H9 (cell line): ENCODE measurements around the gene CADPS2. TPM values are rescaled to one million over a fixed set of nuclear protein-coding genes. Genes with fewer than 3 reads are reported as not detected.

ENCODE experiments used
- DNase-seq: peaks from one replicate; pipeline ENCODE4 v3.0.0-alpha.2; 2017
- H2AFZ ChIP-seq: one replicate; pipeline ENCODE4 v1.6.1; 2013; ENCODE audit warnings: mild to moderate bottlenecking, low read length, control low read depth, moderate library complexity
- H2AK5ac ChIP-seq: 2 replicates; pipeline ENCODE4 v1.6.1; 2013; ENCODE audit warnings: low read length, control low read depth, mixed read lengths; ENCODE audit not compliant: insufficient read length
- H2BK120ac ChIP-seq: one replicate; pipeline ENCODE4 v1.6.1; 2013; ENCODE audit warnings: low read depth, mild to moderate bottlenecking, low read length, control low read depth, inconsistent platforms; ENCODE audit not compliant: poor library complexity, severe bottlenecking
- H2BK12ac ChIP-seq: 2 replicates; pipeline ENCODE4 v1.6.1; 2013; ENCODE audit warnings: low read length, control low read depth, mixed read lengths, low read depth; ENCODE audit not compliant: insufficient read length
- H2BK15ac ChIP-seq: 2 replicates; pipeline ENCODE4 v1.6.1; 2013; ENCODE audit warnings: low read depth, low read length, control low read depth
- H2BK20ac ChIP-seq: one replicate; pipeline ENCODE4 v1.6.1; 2013; ENCODE audit warnings: low read depth, mild to moderate bottlenecking, low read length, control low read depth, inconsistent platforms; ENCODE audit not compliant: poor library complexity, severe bottlenecking
- H2BK5ac ChIP-seq: 2 replicates; pipeline ENCODE4 v1.6.1; 2013; ENCODE audit warnings: low read length, control low read depth, mixed read lengths; ENCODE audit not compliant: insufficient read length
- H3K14ac ChIP-seq: 2 replicates; pipeline ENCODE4 v1.6.1; 2013; ENCODE audit warnings: low read length, control low read depth; ENCODE audit not compliant: insufficient read depth
- H3K18ac ChIP-seq: 2 replicates; pipeline ENCODE4 v1.6.1; 2013; ENCODE audit warnings: low read depth, mild to moderate bottlenecking, mixed read lengths, low read length, control low read depth; ENCODE audit not compliant: insufficient read length
- H3K23ac ChIP-seq: 2 replicates; pipeline ENCODE4 v1.6.1; 2013; ENCODE audit warnings: low read length, control low read depth, mixed read lengths, low read depth; ENCODE audit not compliant: insufficient read length
- H3K23me2 ChIP-seq: 2 replicates; pipeline ENCODE4 v1.6.1; 2013; ENCODE audit warnings: low read depth, mild to moderate bottlenecking, mixed read lengths, low read length, control low read depth; ENCODE audit not compliant: insufficient read length, poor library complexity, severe bottlenecking
- H3K27ac ChIP-seq: 2 replicates; pipeline ENCODE4 v1.5.1; 2013; ENCODE audit warnings: low read length, control low read depth, mixed read lengths, low read depth; ENCODE audit not compliant: insufficient read length
- H3K27me3 ChIP-seq: 2 replicates; pipeline ENCODE4 v1.6.1; 2013; ENCODE audit warnings: low read length, control low read depth, inconsistent platforms; ENCODE audit not compliant: insufficient read depth
- H3K4ac ChIP-seq: 2 replicates; pipeline ENCODE4 v1.6.1; 2013; ENCODE audit warnings: low read depth, mild to moderate bottlenecking, control low read depth, inconsistent platforms, low read length, moderate library complexity
- H3K4me1 ChIP-seq: 2 replicates; pipeline ENCODE4 v1.6.1; 2013; ENCODE audit warnings: low read length, control low read depth, inconsistent platforms; ENCODE audit not compliant: insufficient read depth
- H3K4me2 ChIP-seq: 2 replicates; pipeline ENCODE4 v1.6.1; 2013; ENCODE audit warnings: low read length, control low read depth, mixed read lengths; ENCODE audit not compliant: insufficient read length, insufficient read depth
- H3K56ac ChIP-seq: 2 replicates; pipeline ENCODE4 v1.6.1; 2013; ENCODE audit warnings: low read depth, mild to moderate bottlenecking, mixed read lengths, low read length, control low read depth; ENCODE audit not compliant: insufficient read length
- H3K79me1 ChIP-seq: 2 replicates; pipeline ENCODE4 v1.6.1; 2013; ENCODE audit warnings: low read depth, mild to moderate bottlenecking, moderate library complexity, low read length, control low read depth, inconsistent platforms; ENCODE audit not compliant: insufficient read depth, poor library complexity, severe bottlenecking
- H3K79me2 ChIP-seq: 2 replicates; pipeline ENCODE4 v1.6.1; 2013; ENCODE audit warnings: low read length, control low read depth, inconsistent platforms; ENCODE audit not compliant: insufficient read depth
- H3K9ac ChIP-seq: 2 replicates; pipeline ENCODE4 v1.6.1; 2013; ENCODE audit warnings: low read length, control low read depth, mixed read lengths; ENCODE audit not compliant: insufficient read length; ENCODE audit errors: extremely low read depth
- H3K9me3 ChIP-seq: one replicate; pipeline ENCODE4 v1.6.1; 2013; ENCODE audit warnings: low read depth, low read length, inconsistent platforms; ENCODE audit not compliant: control insufficient read depth
- H3T11ph ChIP-seq: one replicate; pipeline ENCODE4 v1.6.1; 2013; ENCODE audit warnings: mild to moderate bottlenecking, low read length, control low read depth, inconsistent platforms
- H4K20me1 ChIP-seq: one replicate; pipeline ENCODE4 v1.6.1; 2013; ENCODE audit not compliant: control insufficient read depth, insufficient read length, insufficient read depth
- H4K5ac ChIP-seq: 2 replicates; pipeline ENCODE4 v1.6.1; 2013; ENCODE audit warnings: low read depth, mild to moderate bottlenecking, mixed read lengths, low read length, control low read depth; ENCODE audit not compliant: insufficient read length
- H4K8ac ChIP-seq: replicated peaks from 2 replicates; pipeline ENCODE4 v1.6.1; 2013; ENCODE audit warnings: low read length, control low read depth, mixed read lengths, low read depth; ENCODE audit not compliant: insufficient read length
- H4K91ac ChIP-seq: 2 replicates; pipeline ENCODE4 v1.6.1; 2013; ENCODE audit warnings: low read depth, mild to moderate bottlenecking, moderate library complexity, mixed read lengths, low read length, control low read depth; ENCODE audit not compliant: insufficient read length
- H3K27ac Mint-ChIP-seq, 3 experiments: 2 replicates in 2 of 3; 3 replicates in 1 of 3; pipeline ENCODE4 v1.8.0; 2020 to 2021; ENCODE audit warnings: mixed read lengths in 3 of 3, mild to moderate bottlenecking in 1 of 3, moderate library complexity in 1 of 3
- H3K27me3 Mint-ChIP-seq: 2 replicates; pipeline ENCODE4 v1.8.0; 2021; ENCODE audit warnings: low read depth, mild to moderate bottlenecking, moderate library complexity, mixed read lengths
- H3K36me3 Mint-ChIP-seq, 3 experiments: 2 replicates in 2 of 3; 3 replicates in 1 of 3; pipeline ENCODE4 v1.8.0; 2020 to 2021; ENCODE audit warnings: low read depth in 3 of 3, mixed read lengths in 3 of 3; ENCODE audit not compliant: insufficient read depth in 1 of 3
- H3K4me1 Mint-ChIP-seq, 2 experiments: 2 replicates each; pipeline ENCODE4 v1.8.0; 2020; ENCODE audit warnings: mixed read lengths in 2 of 2
- H3K4me3 Mint-ChIP-seq, 2 experiments: 2 replicates in 1 of 2; 3 replicates in 1 of 2; pipeline ENCODE4 v1.8.0; 2020 to 2021; ENCODE audit warnings: mild to moderate bottlenecking in 2 of 2, mixed read lengths in 2 of 2, moderate library complexity in 1 of 2
- H3K9me3 Mint-ChIP-seq, 2 experiments: 2 replicates in 1 of 2; 3 replicates in 1 of 2; pipeline ENCODE4 v1.8.0; 2020; ENCODE audit warnings: mild to moderate bottlenecking in 2 of 2, mixed read lengths in 2 of 2, moderate library complexity in 1 of 2
- CTCF ChIP-seq: fragments of 200-600 bp; sonication (generic); conservative IDR thresholded peaks from 3 replicates; pipeline ENCODE4 v1.8.0; 2021; ENCODE audit warnings: antibody characterized with exemption, mild to moderate bottlenecking
- WGBS: extraction: QIAGEN DNeasy Blood & Tissue Kit; methylation state at CpG from one replicate; pipeline ENCODE4 v1.1.7; 2013; ENCODE audit warnings: missing lambda C conversion rate, low lambda C conversion rate, mixed read lengths; ENCODE audit not compliant: insufficient read length; ENCODE audit errors: extremely low coverage; 5-methylcytosine and 5-hydroxymethylcytosine counted together
- total RNA-seq: library from RNA; stranded (reverse); gene quantifications from 2 replicates; pipeline ENCODE4 v1.2.1, GENCODE V29; 2021

The CADPS2 gene
- total RNA-seq, 1 experiment from 2014 or later = 7.1 TPM

GRCh38 chr7:122407195-122407594, 479.1 kb downstream of the CADPS2 start:
- no peak overlapping the region for H2BK5ac ChIP-seq
- H4K5ac ChIP-seq = no peak overlapping the region
- no peak overlapping the region for H3K9ac ChIP-seq
- Mint-ChIP-seq H3K27me3 (no peaks in the 10 kb centered on the region), H3K36me3 (no peaks in the 10 kb centered on the region; a peak in 2 of 7 replicates), H3K9me3 (peaks cover 0 to 3% of the 10 kb centered on the region in 2 experiments; a peak in 2 of 5 replicates), H3K4me1 (peaks cover 26 to 30% of the 10 kb centered on the region in 2 experiments), H3K27ac (peak overlapping the region; percentile 10 to 54 (median 17); a peak in 4 of 7 replicates), H3K4me3 (no peak overlapping the region)
- no peak overlapping the region for H2BK120ac ChIP-seq
- no peaks in the 10 kb centered on the region for H3K23me2 ChIP-seq
- no peak overlapping the region for H2BK15ac ChIP-seq
- H3K9me3 ChIP-seq = no peaks in the 10 kb centered on the region
- no peaks in the 10 kb centered on the region for H4K20me1 ChIP-seq
- TF ChIP-seq CTCF = no peak
- no peak overlapping the region for H3T11ph ChIP-seq
- H3K79me1 ChIP-seq = no peaks in the 10 kb centered on the region
- no peak overlapping the region for H4K8ac ChIP-seq
- H2AK5ac ChIP-seq = no peak overlapping the region
- no peak overlapping the region for H3K27ac ChIP-seq
- H3K56ac ChIP-seq = no peak overlapping the region
- no peak overlapping the region for H2BK12ac ChIP-seq
- no peak overlapping the region for H3K4ac ChIP-seq
- H2BK20ac ChIP-seq = peak overlapping the region; percentile 1
- no peak overlapping the region for H4K91ac ChIP-seq
- no peaks in the 10 kb centered on the region for H3K79me2 ChIP-seq
- no peak overlapping the region for H3K18ac ChIP-seq
- no peak overlapping the region for H3K23ac ChIP-seq
- H3K4me2 ChIP-seq = no peak overlapping the region
- no peaks in the 10 kb centered on the region for H3K4me1 ChIP-seq
- DNase-seq = no peak
- no peak overlapping the region for H3K14ac ChIP-seq
- WGBS = no CpG with 5 or more reads among the region's 6 CpGs
- H2AFZ ChIP-seq = no peak overlapping the region
- H3K27me3 ChIP-seq = no peaks in the 10 kb centered on the region
